HCT116 (cell line): ENCODE measurements around the gene EFR3B. TPM values are rescaled to one million over a fixed set of nuclear protein-coding genes. Genes with fewer than 3 reads are reported as not detected.

Experiments
- ATAC-seq: fragments of 200-7000 bp; cut with Tn5 transposase; 2 replicates; pipeline ENCODE4 v1.9.1; 2020; ENCODE audit warnings: mild to moderate bottlenecking, moderate library complexity
- BruUV-seq: library from RNA; stranded (reverse); fragments of 400-500 nt; replicated peaks from 2 replicates; lab custom pipeline; 2021; lab: Mats Ljungman, UMichigan
- CTCF ChIA-PET: fragments of 300-600 bp; sonication (Branson Sonifier 250); formaldehyde crosslinking; loops from one replicate; lab custom pipeline; 2021; ENCODE audit warnings: antibody characterized with exemption; lab: Charles Lee
- POLR2A ChIA-PET: fragments of 300-600, 350-600 bp; sonication (Branson Sonifier 250); formaldehyde crosslinking; loops from one replicate; lab custom pipeline; 2021; ENCODE audit warnings: antibody characterized with exemption; lab: Charles Lee
- RAD21 ChIA-PET, 2 experiments: fragments of 300-600 bp; sonication (Branson Sonifier 250); formaldehyde crosslinking; loops; one replicate each; lab custom pipeline; 2023; ENCODE audit warnings: low total read pairs in 2 of 2; ENCODE audit not compliant: uncharacterized antibody in 2 of 2, unreplicated experiment in 2 of 2, low non-redundant PET in 1 of 2; lab: Charles Lee
- DNase-seq: peaks from one replicate; pipeline ENCODE4 v3.0.0-alpha.2; 2010; ENCODE audit warnings: low read depth, low spot score
- H2AFZ ChIP-seq: fragments of 200-600 bp; shearing (Covaris generic), sonication (generic); 2 replicates; pipeline ENCODE4 v1.6.1; 2017; ENCODE audit warnings: low read depth, mixed run types, mixed read lengths, antibody characterized with exemption, low read length; ENCODE audit not compliant: poor library complexity, severe bottlenecking
- H3K27ac ChIP-seq: 2 replicates; pipeline ENCODE4 v1.5.1; 2012; ENCODE audit warnings: low read depth, low read length
- H3K27me3 ChIP-seq: fragments of 200-600 bp; sonication (generic); 2 replicates; pipeline ENCODE4 v1.6.1; 2016; ENCODE audit warnings: mixed run types, low read length, mixed read lengths; ENCODE audit not compliant: insufficient read depth
- H3K36me3 ChIP-seq, 2 experiments: fragments of 200-500 bp in 1 of 2; fragments of 200-600 bp in 1 of 2; sonication (Bioruptor generic) in 1 of 2; sonication (generic) in 1 of 2; 2 replicates each; pipeline versions ENCODE4 v1.5.1 to v1.6.1; 2014 to 2016; ENCODE audit warnings: low read length in 2 of 2, inconsistent platforms in 1 of 2, mixed read lengths in 1 of 2, mixed run types in 1 of 2; ENCODE audit not compliant: insufficient read depth in 2 of 2, control insufficient read depth in 1 of 2
- H3K4me1 ChIP-seq, 2 experiments: fragments of 200-600 bp in 1 of 2; sonication (generic) in 1 of 2; 2 replicates each; pipeline versions ENCODE4 v1.5.1 to v1.6.1; 2012 to 2017; ENCODE audit warnings: low read length in 2 of 2, inconsistent platforms in 1 of 2, mild to moderate bottlenecking in 1 of 2, mixed read lengths in 1 of 2, mixed run types in 1 of 2, moderate library complexity in 1 of 2; ENCODE audit not compliant: insufficient read depth in 2 of 2, control insufficient read depth in 1 of 2
- H3K4me2 ChIP-seq: fragments of 200-600 bp; sonication (generic); 2 replicates; pipeline ENCODE4 v1.6.1; 2017; ENCODE audit warnings: mixed run types, low read length, mixed read lengths
- H3K4me3 ChIP-seq, 2 experiments: fragments of 200-600 bp in 1 of 2; sonication (generic) in 1 of 2; replicated peaks in 1 of 2; 2 replicates each; pipeline ENCODE4 v1.5.1; 2011 to 2016; ENCODE audit warnings: low read length in 2 of 2, control low read depth in 1 of 2, low read depth in 1 of 2, mild to moderate bottlenecking in 1 of 2, mixed read lengths in 1 of 2, mixed run types in 1 of 2
- H3K79me2 ChIP-seq: fragments of 200-600 bp; sonication (generic); 2 replicates; pipeline ENCODE4 v1.6.1; 2017; ENCODE audit warnings: mild to moderate bottlenecking, mixed run types, low read length, moderate library complexity, mixed read lengths; ENCODE audit not compliant: insufficient read depth
- H3K9ac ChIP-seq: fragments of 200-600 bp; sonication (generic); 2 replicates; pipeline ENCODE4 v1.6.1; 2016; ENCODE audit warnings: low read length, mixed read lengths
- H3K9me2 ChIP-seq: fragments of 200-600 bp; sonication (generic), shearing (Covaris generic); 2 replicates; pipeline ENCODE4 v1.6.1; 2017; ENCODE audit warnings: mixed run types, mild to moderate bottlenecking, moderate library complexity; ENCODE audit not compliant: insufficient read depth
- H3K9me3 ChIP-seq, 2 experiments: fragments of 200-500 bp in 1 of 2; fragments of 200-600 bp in 1 of 2; sonication (Bioruptor generic) in 1 of 2; sonication (generic) in 1 of 2; 2 replicates each; pipeline ENCODE4 v1.6.1; 2014 to 2017; ENCODE audit warnings: low read length in 2 of 2, mixed read lengths in 2 of 2, inconsistent platforms in 1 of 2, low read depth in 1 of 2, mild to moderate bottlenecking in 1 of 2, mixed run types in 1 of 2, moderate library complexity in 1 of 2; ENCODE audit not compliant: control insufficient read depth in 1 of 2, insufficient read depth in 1 of 2
- H4K20me1 ChIP-seq: fragments of 200-600 bp; sonication (generic), shearing (Covaris generic); 2 replicates; pipeline ENCODE4 v1.6.1; 2017; ENCODE audit warnings: mixed run types, mild to moderate bottlenecking, moderate library complexity; ENCODE audit not compliant: insufficient read depth
- ATF3 ChIP-seq: IDR thresholded peaks from 2 replicates; pipeline ENCODE4 v1.6.1; 2012
- CBX3 ChIP-seq: IDR thresholded peaks from 2 replicates; pipeline ENCODE4 v1.6.1; 2012; ENCODE audit warnings: low read depth
- ELF1 ChIP-seq: IDR thresholded peaks from 2 replicates; pipeline ENCODE4 v1.6.1; 2012; ENCODE audit warnings: low read depth, borderline replicate concordance
- FOSL1 ChIP-seq: IDR thresholded peaks from 2 replicates; pipeline ENCODE4 v1.6.1; 2012; ENCODE audit warnings: low read depth
- JUND ChIP-seq: IDR thresholded peaks from 2 replicates; pipeline ENCODE4 v1.6.1; 2012
- RAD21 ChIP-seq: IDR thresholded peaks from 2 replicates; pipeline ENCODE4 v1.6.1; 2012; ENCODE audit warnings: low read depth, mild to moderate bottlenecking
- SIN3A ChIP-seq: IDR thresholded peaks from 2 replicates; pipeline ENCODE4 v1.6.1; 2012; ENCODE audit warnings: low read depth
- SRF ChIP-seq: IDR thresholded peaks from 2 replicates; pipeline ENCODE4 v1.6.1; 2012; ENCODE audit warnings: low read depth
- TCF7L2 ChIP-seq: IDR thresholded peaks from 2 replicates; pipeline ENCODE4 v1.7.0; 2011; ENCODE audit warnings: borderline replicate concordance, inconsistent platforms; ENCODE audit not compliant: insufficient read depth, insufficient read length; ENCODE audit errors: extremely low read depth
- YY1 ChIP-seq: IDR thresholded peaks from 2 replicates; pipeline ENCODE4 v1.6.1; 2011; ENCODE audit warnings: low read length, low read depth, moderate library complexity, mild to moderate bottlenecking; ENCODE audit not compliant: insufficient replicate concordance; ENCODE audit errors: extremely low read depth
- ZBTB33 ChIP-seq: IDR thresholded peaks from 2 replicates; pipeline ENCODE4 v1.6.1; 2011; ENCODE audit warnings: mild to moderate bottlenecking, low read length, moderate library complexity; ENCODE audit not compliant: insufficient replicate concordance; ENCODE audit errors: extremely low read depth
- ZFX ChIP-seq: fragments of 450-650 bp; IDR thresholded peaks from 2 replicates; pipeline ENCODE4 v1.6.1; 2017
- intact Hi-C: fragments of 100-400 bp; cut with micrococcal nuclease; formaldehyde crosslinking; loops from 2 replicates; pipeline ENCODE4 v1.10.0; 2022
- total RNA-seq: library from RNA; stranded (reverse); gene quantifications from one replicate; pipeline ENCODE4 v1.2.1, GENCODE V29; 2021; ENCODE audit not compliant: unreplicated experiment

The EFR3B gene
- total RNA-seq, 1 experiment from 2014 or later, result 0.96 TPM

GRCh38 chr2:25127646-25128045 lies 85.8 kb downstream of the EFR3B start (continued):
- TF ChIP-seq TCF7L2 (no peak), CBX3 (no peak), SIN3A (no peak)

DNA sequence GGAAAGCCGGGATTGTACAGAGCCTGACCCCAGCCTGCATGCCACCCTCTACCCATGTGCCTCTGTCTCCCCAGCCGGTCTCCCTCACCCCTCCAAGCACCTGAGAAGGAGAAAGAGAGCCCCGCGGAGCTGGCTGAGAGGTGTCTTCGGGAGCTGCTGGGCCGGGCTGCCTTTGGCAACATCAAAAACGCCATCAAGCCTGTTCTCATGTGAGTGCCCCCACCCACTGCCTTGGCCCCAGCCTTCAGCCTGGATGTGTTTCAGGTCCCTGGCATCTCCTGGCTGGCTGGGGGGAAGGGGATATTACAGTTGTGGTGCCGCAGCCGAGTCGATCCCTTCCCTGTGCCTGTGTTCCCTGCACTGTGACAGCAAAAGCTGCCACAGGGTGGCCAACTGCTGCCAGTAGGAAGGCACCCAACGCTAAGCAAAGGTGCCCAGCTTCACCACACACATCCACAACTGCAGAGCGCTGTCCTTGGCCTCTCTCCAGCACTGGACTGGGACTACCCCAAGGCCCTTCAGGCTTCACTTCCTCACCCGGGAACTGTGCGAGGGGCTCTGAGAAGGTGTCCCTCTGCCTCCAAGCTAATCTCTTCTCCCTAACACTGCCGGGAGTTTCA lies 88.1 kb downstream of the EFR3B start:
- no peaks in the 10 kb centered on the region for H3K9me2 ChIP-seq
- H3K4me1 ChIP-seq, result peaks cover 0 to 3% of the 10 kb centered on the region in 2 experiments; a peak in 1 of 4 replicates
- H3K79me2 ChIP-seq, result no peaks in the 10 kb centered on the region
- no peak overlapping the region for H2AFZ ChIP-seq
- POLR2A ChIA-PET, result interaction anchor here (0.6 to 4.1 kb wide), 3 partner anchors 64 to 157 kb away, joined by 5 to 31 read pairs (median 6); no protein-coding TSS in a partner anchor
- no peak overlapping the region for H3K4me3 ChIP-seq
- RAD21 ChIA-PET, result interaction anchor here (1.0 to 3.3 kb wide), 7 partner anchors 66 to 720 kb away, joined by 3 to 44 read pairs (median 5); partner anchors contain the start of gene DNAJC27 (in 1 of the 2)
- H3K36me3 ChIP-seq, result no peaks in the 10 kb centered on the region
- BruUV-seq, result no TSS peak
- intact Hi-C loops, result loop anchor here (1.0 to 2.0 kb wide), 2 partner anchors 155 to 719 kb away; no protein-coding TSS in a partner anchor
- 0 out of 2 replicates have a peak, but pooled peaks cover 4% of the 10 kb centered on the region for H3K27me3 ChIP-seq
- H3K27ac ChIP-seq, result no peak overlapping the region
- DNase-seq, result no peak
- H3K9ac ChIP-seq, result no peak overlapping the region
- TF ChIP-seq JUND, result no peak
- TF ChIP-seq ATF3, result no peak
- TF ChIP-seq FOSL1, result no peak
- no peak for TF ChIP-seq ZBTB33
- TF ChIP-seq SIN3A, result no peak
- no peak for TF ChIP-seq SRF
- TF ChIP-seq RAD21, result no peak
- TF ChIP-seq ZFX, result no peak
- no peak for TF ChIP-seq ELF1
- TF ChIP-seq YY1, result no peak
- no peak overlapping the region for H3K4me2 ChIP-seq
- CTCF ChIA-PET, result interaction anchor here (0.6 to 4.6 kb wide), 13 partner anchors 10 to 720 kb away, joined by 3 to 180 read pairs (median 5); partner anchors contain the start of gene EFR3B
- H3K9me3 ChIP-seq, result no peaks in the 10 kb centered on the region
- ATAC-seq, result peak; percentile 35; the same call in 1 of the 2 replicates
- no peaks in the 10 kb centered on the region for H4K20me1 ChIP-seq
